HL-60 (cell line): ENCODE data around the gene MIOX.

Source experiments
- DNase-seq, 2 experiments: peaks; one replicate each; pipeline ENCODE4 v3.0.0-alpha.2; 2010 to 2020; ENCODE audit warnings: low read depth in 1 of 2, low spot score in 1 of 2
- H3K27ac ChIP-seq: fragments of 250-450 bp; sonication (Bioruptor Pico); replicated peaks from 2 replicates; pipeline ENCODE4 v1.5.1; 2020; ENCODE audit warnings: mild to moderate bottlenecking, moderate library complexity
- H3K27me3 ChIP-seq: fragments of 250-450 bp; sonication (Bioruptor Pico); 2 replicates; pipeline ENCODE4 v1.5.1; 2021; ENCODE audit warnings: mild to moderate bottlenecking, moderate library complexity; ENCODE audit not compliant: insufficient read depth, poor library complexity, severe bottlenecking
- H3K4me3 ChIP-seq: replicated peaks from 2 replicates; pipeline ENCODE4 v1.5.1; 2011; ENCODE audit warnings: mild to moderate bottlenecking, control low read depth, low read length; ENCODE audit not compliant: insufficient read depth
- CTCF ChIP-seq: IDR thresholded peaks from one replicate; pipeline ENCODE4 v1.5.1; 2011; ENCODE audit warnings: low read length, control low read depth, inconsistent platforms; ENCODE audit not compliant: insufficient read depth
- GABPA ChIP-seq: IDR thresholded peaks from 2 replicates; pipeline ENCODE4 v1.6.1; 2012; ENCODE audit warnings: low read depth
- POLR2AphosphoS5 ChIP-seq: IDR thresholded peaks from 2 replicates; pipeline ENCODE4 v1.6.1; 2012; ENCODE audit warnings: low read depth
- REST ChIP-seq: IDR thresholded peaks from 2 replicates; pipeline ENCODE4 v1.6.1; 2012; ENCODE audit warnings: low read depth; ENCODE audit not compliant: insufficient replicate concordance
- SPI1 ChIP-seq: IDR thresholded peaks from 2 replicates; pipeline ENCODE4 v1.6.1; 2012; ENCODE audit warnings: low read depth, mild to moderate bottlenecking, borderline replicate concordance

MIOX gene

GRCh38 chr22:50483556-50483955 is 3.1 kb upstream of the MIOX start:
- no peak for DNase-seq
- Histone ChIP-seq H3K4me3 (no peak overlapping the region), H3K27ac (no peak overlapping the region), H3K27me3 (peaks cover 25% of the 10 kb centered on the region)
- TF ChIP-seq REST (no peak), POLR2AphosphoS5 (no peak), GABPA (no peak), CTCF (no peak), SPI1 (no peak)

GRCh38 chr22:50483977-50484853 is 2.4 kb upstream of the MIOX start:
- no peak overlapping the region for H3K4me3 ChIP-seq
- TF ChIP-seq CTCF = no peak
- no peak for TF ChIP-seq GABPA
- no peak for TF ChIP-seq REST
- TF ChIP-seq POLR2AphosphoS5 = no peak
- no peak for TF ChIP-seq SPI1
- DNase-seq = no peak
- no peak overlapping the region for H3K27ac ChIP-seq
- H3K27me3 ChIP-seq = peaks cover 22% of the 10 kb centered on the region

GRCh38 chr22:50485221-50486131 is 1.2 kb upstream of the MIOX start:
- TF ChIP-seq SPI1 (no peak), GABPA (no peak), REST (no peak)
- H3K27me3 ChIP-seq = peaks cover 12% of the 10 kb centered on the region
- DNase-seq = no peak
- no peak overlapping the region for H3K4me3 ChIP-seq
- no peak overlapping the region for H3K27ac ChIP-seq
